Measurements from ENCODE around the gene SUPV3L1. TPM values are rescaled to one million over a fixed set of nuclear protein-coding genes. Genes with fewer than 3 reads are reported as not detected.
A peak's percentile ranks its signal among the peaks of the same experiment; 100 is the strongest.
"Not testable (repeated sequence)": the region's sequence is repeated elsewhere in the genome, so short reads cannot be mapped to it uniquely, and the experiment has no call there.

The SUPV3L1 gene
- total RNA-seq, 2 donors from 2014 or later, result 42.2 to 64.1 TPM

DNA sequence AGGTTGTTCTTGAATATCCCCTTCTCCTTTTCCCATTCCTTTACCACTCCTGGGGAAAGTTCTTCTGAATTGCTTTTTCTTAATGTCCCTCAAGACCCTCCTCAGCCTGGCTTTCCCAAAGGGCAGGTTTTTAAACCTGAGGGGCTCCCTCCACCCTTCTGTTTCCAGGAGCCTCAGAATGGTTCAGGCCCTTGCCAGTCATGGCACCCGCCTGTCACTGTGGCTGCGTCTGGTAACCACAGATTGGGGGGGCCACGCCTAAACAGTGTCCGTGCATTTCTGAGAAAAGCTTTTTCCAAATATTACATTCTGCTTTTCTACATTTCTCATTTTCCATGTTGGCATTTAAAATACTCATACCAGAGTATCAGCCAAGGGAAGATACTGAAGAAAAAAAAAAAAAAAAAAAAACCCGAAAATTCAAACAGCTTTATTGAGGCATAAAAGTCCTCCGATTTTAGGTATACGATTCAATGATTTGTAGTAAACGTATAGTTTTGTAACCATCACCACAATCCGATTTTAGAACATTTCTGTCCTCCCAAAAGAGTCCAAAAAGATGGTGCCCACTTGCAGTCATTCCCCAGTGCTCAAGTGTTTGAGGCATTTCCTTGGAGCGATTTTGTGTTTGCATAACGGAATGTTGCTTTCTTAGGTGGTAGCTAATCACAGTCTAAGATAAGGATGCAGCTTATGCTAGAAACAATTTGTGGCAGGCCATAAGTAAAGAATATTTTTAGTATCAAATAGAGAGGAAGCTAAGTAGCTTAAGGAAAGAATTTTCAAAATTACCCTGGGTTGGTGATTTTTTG, 62.2 kb downstream of the SUPV3L1 start:
- Mint-ChIP-seq H3K4me3 (no peak overlapping the region), H3K4me1 (peaks cover 8% of the 10 kb centered on the region), H3K27ac (no peak overlapping the region), H3K27me3 (no peaks in the 10 kb centered on the region), H3K36me3 (ENCODE audit: low read depth) (peaks cover 3% of the 10 kb centered on the region)
- H3K9me3 ChIP-seq (ENCODE audit: control insufficient read depth, low read length, poor library complexity, severe bottlenecking), result no peaks in the 10 kb centered on the region
- no peak for DNase-seq
- ATAC-seq, result no peak

DNA sequence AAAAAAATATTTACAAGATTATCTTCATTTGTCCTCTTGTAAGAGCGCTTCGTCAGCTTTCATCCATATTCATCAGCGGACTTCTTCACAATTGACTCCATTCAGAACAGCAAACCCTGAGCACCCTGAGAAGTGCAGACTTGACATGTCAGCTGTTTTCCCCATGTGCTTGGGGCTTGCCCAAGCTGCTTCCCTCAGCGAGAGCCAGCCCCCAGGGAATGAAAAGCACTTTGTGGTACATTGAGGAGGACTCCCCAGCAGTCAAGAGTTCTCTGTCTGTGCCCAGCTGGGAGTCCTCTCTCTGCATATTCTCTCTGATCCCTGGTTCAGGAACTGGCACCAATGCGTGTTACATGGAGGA, 62.8 kb downstream of the SUPV3L1 start:
- no peaks in the 10 kb centered on the region for H3K9me3 ChIP-seq (ENCODE audit: control insufficient read depth, low read length, poor library complexity, severe bottlenecking)
- no peak overlapping the region for H3K27ac Mint-ChIP-seq
- DNase-seq (no peak), ATAC-seq (no peak)
- peaks cover 3% of the 10 kb centered on the region for H3K36me3 Mint-ChIP-seq (ENCODE audit: low read depth)
- no peak overlapping the region for H3K4me3 Mint-ChIP-seq
- peaks cover 4% of the 10 kb centered on the region for H3K4me1 Mint-ChIP-seq
- no peaks in the 10 kb centered on the region for H3K27me3 Mint-ChIP-seq

DNA sequence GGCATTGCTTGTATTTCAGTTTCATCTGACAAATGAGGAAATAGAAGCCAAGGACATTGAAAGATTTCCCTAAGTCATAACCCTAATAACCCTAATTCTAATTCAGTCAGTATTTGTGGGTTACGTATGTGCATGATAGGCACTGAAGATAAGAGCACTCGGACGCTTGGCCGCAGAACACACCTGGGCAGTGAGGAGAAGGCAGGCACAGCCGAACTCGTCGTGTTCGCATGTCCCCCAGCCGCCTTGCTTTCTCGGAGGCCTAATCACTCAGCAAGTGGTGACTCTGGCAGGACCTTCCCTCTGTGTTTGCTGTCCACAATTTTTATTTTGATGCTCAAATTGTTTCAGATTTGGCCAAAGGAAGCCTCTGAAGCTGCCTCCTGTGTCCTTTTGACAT, 63.8 kb downstream of the SUPV3L1 start:
- no peaks in the 10 kb centered on the region for H3K9me3 ChIP-seq (ENCODE audit: control insufficient read depth, low read length, poor library complexity, severe bottlenecking)
- ATAC-seq (no peak), DNase-seq (no peak)
- H3K36me3 Mint-ChIP-seq (ENCODE audit: low read depth), result peaks cover 3% of the 10 kb centered on the region
- peaks cover 4% of the 10 kb centered on the region for H3K4me1 Mint-ChIP-seq
- no peaks in the 10 kb centered on the region for H3K27me3 Mint-ChIP-seq
- H3K4me3 Mint-ChIP-seq, result no peak overlapping the region
- no peak overlapping the region for H3K27ac Mint-ChIP-seq

DNA sequence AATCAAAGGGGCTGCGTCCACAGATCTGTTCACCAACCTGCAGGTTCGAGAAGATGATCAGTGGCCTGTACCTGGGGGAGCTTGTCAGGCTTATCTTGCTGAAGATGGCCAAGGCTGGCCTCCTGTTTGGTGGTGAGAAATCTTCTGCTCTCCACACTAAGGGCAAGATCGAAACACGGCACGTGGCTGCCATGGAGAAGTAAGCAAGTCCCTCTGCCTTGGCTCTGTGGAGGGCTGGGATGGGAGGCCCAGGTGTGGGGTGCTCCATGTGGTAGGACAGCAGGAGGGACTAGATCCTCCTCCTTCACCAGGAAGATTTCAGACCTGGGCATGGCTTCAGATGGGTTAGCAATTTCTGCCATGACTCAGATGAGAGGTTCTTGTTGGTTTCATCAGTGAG, 66.0 kb downstream of the SUPV3L1 start:
- no peak overlapping the region for H3K4me3 Mint-ChIP-seq
- H3K27ac Mint-ChIP-seq, result no peak overlapping the region
- no peaks in the 10 kb centered on the region for H3K9me3 ChIP-seq (ENCODE audit: control insufficient read depth, low read length, poor library complexity, severe bottlenecking)
- H3K27me3 Mint-ChIP-seq, result no peaks in the 10 kb centered on the region
- DNase-seq (no peak), ATAC-seq (no peak)
- peaks cover 2% of the 10 kb centered on the region for H3K36me3 Mint-ChIP-seq (ENCODE audit: low read depth)
- peaks cover 3% of the 10 kb centered on the region for H3K4me1 Mint-ChIP-seq

DNA sequence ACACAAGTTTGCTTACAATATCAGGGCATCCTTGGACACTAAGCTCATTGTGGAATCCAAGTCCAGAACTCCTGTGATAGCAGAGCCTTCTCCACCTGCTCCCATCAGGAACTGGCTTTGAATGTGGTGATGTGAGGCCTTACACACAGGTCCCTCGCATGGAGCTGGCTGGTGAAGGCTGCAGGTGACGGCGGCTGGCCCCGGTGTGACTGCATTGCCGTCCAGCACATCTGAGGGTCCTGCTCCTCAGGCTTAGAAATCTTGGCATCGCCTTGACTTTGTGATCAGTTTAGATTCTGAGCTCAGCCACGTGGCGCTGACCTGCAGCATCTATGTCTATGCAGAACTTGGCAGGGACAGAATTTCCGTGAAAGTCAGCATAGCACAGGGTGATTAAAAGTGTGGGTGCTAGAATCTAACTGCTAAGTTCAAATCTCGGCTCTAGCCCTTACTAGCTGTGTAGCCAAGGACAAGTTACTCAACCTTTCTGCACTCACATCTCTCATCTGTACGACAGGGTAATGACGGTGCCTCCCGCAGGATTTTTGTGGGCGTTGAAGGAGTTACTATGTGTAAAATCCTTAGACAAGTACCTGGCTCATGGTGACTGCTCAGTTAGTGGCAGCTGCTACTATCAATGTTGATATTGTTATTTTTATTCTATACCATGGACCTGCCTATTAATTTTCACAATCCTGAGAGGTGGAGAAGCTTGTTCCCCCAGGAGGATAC, 66.7 kb downstream of the SUPV3L1 start:
- no peaks in the 10 kb centered on the region for H3K9me3 ChIP-seq (ENCODE audit: control insufficient read depth, low read length, poor library complexity, severe bottlenecking)
- ATAC-seq, result no peak
- no peak overlapping the region for H3K4me3 Mint-ChIP-seq
- DNase-seq, result no peak
- H3K27ac Mint-ChIP-seq, result no peak overlapping the region
- no peaks in the 10 kb centered on the region for H3K27me3 Mint-ChIP-seq
- H3K36me3 Mint-ChIP-seq (ENCODE audit: low read depth), result peaks cover 2% of the 10 kb centered on the region
- peaks cover 3% of the 10 kb centered on the region for H3K4me1 Mint-ChIP-seq

DNA sequence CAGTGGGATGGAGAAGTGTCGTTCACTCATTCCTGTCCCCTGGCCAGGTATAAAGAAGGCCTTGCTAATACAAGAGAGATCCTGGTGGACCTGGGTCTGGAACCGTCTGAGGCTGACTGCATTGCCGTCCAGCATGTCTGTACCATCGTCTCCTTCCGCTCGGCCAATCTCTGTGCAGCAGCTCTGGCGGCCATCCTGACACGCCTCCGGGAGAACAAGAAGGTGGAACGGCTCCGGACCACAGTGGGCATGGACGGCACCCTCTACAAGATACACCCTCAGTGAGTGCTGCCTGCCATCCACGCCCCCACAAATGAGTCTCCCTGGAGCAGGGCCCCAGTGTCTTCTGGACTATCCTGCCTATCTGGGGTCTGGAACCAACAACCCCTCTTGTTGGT, 67.3 kb downstream of the SUPV3L1 start:
- Mint-ChIP-seq H3K27ac (no peak overlapping the region), H3K36me3 (ENCODE audit: low read depth) (peaks cover 2% of the 10 kb centered on the region), H3K27me3 (no peaks in the 10 kb centered on the region), H3K4me3 (no peak overlapping the region), H3K4me1 (peaks cover 3% of the 10 kb centered on the region)
- no peaks in the 10 kb centered on the region for H3K9me3 ChIP-seq (ENCODE audit: control insufficient read depth, low read length, poor library complexity, severe bottlenecking)
- ATAC-seq (no peak), DNase-seq (no peak)

DNA sequence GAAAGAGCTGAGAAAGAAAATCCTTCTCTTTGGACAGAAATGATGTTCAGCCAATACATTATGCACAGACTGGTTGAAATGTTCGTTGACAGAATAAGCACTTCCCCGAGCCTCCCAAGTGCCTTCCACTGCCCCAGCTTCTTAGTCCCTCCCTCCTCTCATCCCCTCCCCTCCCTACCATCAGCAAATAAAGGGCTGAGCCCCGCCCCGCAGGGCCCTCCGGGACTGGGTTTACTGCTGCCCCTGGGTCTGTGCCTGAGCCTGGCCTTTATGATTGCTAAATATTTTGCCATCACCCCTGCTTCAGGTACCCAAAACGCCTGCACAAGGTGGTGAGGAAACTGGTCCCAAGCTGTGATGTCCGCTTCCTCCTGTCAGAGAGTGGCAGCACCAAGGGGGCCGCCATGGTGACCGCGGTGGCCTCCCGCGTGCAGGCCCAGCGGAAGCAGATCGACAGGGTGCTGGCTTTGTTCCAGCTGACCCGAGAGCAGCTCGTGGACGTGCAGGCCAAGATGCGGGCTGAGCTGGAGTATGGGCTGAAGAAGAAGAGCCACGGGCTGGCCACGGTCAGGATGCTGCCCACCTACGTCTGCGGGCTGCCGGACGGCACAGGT, 68.2 kb downstream of the SUPV3L1 start:
- Mint-ChIP-seq H3K27me3 (no peaks in the 10 kb centered on the region), H3K27ac (no peak overlapping the region), H3K4me1 (peaks cover 3% of the 10 kb centered on the region), H3K4me3 (no peak overlapping the region), H3K36me3 (ENCODE audit: low read depth) (peaks cover 2% of the 10 kb centered on the region)
- ATAC-seq (no peak), DNase-seq (no peak)
- no peaks in the 10 kb centered on the region for H3K9me3 ChIP-seq (ENCODE audit: control insufficient read depth, low read length, poor library complexity, severe bottlenecking)

DNA sequence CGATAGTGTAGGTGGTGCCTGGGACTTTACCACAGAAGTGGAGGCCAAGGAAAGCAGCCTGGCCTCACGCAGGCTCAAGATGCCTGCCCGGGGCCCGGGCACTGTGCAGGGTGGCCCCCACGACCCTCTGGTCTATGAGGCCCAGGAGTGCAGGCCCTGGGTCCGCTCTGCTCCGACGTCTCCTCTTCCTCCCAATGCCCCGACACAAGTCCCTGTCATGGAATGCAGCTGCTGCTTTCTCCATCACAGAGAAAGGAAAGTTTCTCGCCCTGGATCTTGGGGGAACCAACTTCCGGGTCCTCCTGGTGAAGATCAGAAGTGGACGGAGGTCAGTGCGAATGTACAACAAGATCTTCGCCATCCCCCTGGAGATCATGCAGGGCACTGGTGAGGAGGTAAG, 70.0 kb downstream of the SUPV3L1 start:
- no peak for DNase-seq
- Mint-ChIP-seq H3K27me3 (no peaks in the 10 kb centered on the region), H3K4me1 (peaks cover 3% of the 10 kb centered on the region), H3K36me3 (ENCODE audit: low read depth) (peaks cover 4% of the 10 kb centered on the region), H3K27ac (no peak overlapping the region), H3K4me3 (no peak overlapping the region)
- no peak for ATAC-seq
- no peaks in the 10 kb centered on the region for H3K9me3 ChIP-seq (ENCODE audit: control insufficient read depth, low read length, poor library complexity, severe bottlenecking)

DNA sequence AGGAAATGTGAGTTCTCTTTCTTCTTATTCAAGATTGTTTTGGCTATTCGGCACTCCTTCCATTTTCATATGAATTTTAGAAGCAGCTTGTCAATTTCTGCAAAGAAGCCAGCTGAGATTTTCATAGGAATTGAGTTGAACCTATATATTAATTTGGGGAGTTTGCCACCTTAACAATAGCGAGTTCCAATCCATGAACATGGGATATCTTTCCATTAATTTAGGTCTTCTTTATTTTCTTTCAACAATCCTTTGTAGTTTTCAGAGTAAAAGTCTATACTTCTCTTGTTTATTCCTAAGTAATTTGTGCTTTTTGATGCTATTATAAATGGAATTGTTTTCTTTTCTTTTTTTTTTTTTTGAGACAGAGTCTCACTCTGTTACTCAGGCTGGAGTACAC, 71.4 kb downstream of the SUPV3L1 start:
- H3K36me3 Mint-ChIP-seq (ENCODE audit: low read depth); H3K9me3 ChIP-seq (ENCODE audit: control insufficient read depth, low read length, poor library complexity, severe bottlenecking); H3K27me3 Mint-ChIP-seq; DNase-seq; H3K4me1 Mint-ChIP-seq; ATAC-seq; H3K27ac Mint-ChIP-seq; H3K4me3 Mint-ChIP-seq: not testable (repeated sequence)

DNA sequence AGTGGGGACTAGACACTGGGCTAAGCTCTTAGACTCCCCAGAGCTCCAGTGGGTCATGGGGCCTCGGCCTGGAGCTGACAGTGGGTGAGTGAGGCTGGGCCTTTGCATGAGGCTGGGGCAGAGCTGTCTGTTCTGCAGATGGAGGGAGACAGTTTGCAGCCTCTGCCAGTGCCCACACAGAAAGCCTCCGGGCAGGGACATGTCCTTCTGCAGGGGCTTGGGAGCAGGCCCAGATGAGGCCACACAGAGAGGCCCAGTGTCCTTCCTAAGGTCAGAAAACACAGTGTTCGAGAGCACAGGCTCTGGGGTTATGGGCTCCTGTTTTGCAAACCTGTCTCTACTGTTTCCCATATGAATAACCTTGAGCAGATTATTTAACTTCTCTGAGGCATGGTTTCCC, 73.1 kb downstream of the SUPV3L1 start:
- ATAC-seq, result no peak
- no peak for DNase-seq
- peaks cover 8% of the 10 kb centered on the region for H3K36me3 Mint-ChIP-seq (ENCODE audit: low read depth)

DNA sequence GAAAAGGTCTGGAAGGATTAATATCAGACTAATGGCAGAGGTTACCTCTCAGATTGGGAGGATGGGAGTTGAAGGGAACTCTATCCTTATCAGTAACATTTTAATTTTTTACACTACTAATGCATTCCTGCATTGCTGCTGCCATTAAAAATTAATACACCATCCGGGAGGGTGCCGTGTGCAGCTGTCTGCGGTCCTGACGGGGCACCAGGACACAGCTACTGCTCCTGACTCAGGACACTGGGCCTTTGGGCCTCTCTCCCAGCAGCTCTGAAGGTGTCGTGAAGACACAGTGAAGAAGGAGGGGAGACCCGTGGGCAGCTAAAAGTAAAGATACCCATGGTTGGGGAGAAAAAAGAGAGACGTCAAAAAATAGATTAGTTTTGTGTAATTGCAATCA, 74.8 kb downstream of the SUPV3L1 start:
- Mint-ChIP-seq H3K27me3 (peaks cover 5% of the 10 kb centered on the region), H3K4me1 (peaks cover 5% of the 10 kb centered on the region), H3K36me3 (ENCODE audit: low read depth) (peaks cover 8% of the 10 kb centered on the region), H3K4me3 (no peak overlapping the region), H3K27ac (peak overlapping the region; percentile 43)
- H3K9me3 ChIP-seq (ENCODE audit: control insufficient read depth, low read length, poor library complexity, severe bottlenecking), result no peaks in the 10 kb centered on the region
- ATAC-seq (no peak), DNase-seq (no peak)

More for the DNA sequence above, 73.1 kb downstream of the SUPV3L1 start:
- no peaks in the 10 kb centered on the region for H3K9me3 ChIP-seq (ENCODE audit: control insufficient read depth, low read length, poor library complexity, severe bottlenecking)
- H3K27ac Mint-ChIP-seq, result no peak overlapping the region
- peaks cover 5% of the 10 kb centered on the region for H3K27me3 Mint-ChIP-seq
- peaks cover 5% of the 10 kb centered on the region for H3K4me1 Mint-ChIP-seq
- no peak overlapping the region for H3K4me3 Mint-ChIP-seq

Data from T-helper 17 cell (primary cell).